ENCODE data around the gene CHST11.
A peak's percentile ranks its signal among the peaks of the same experiment; 100 is the strongest.

Gene CHST11

DNA sequence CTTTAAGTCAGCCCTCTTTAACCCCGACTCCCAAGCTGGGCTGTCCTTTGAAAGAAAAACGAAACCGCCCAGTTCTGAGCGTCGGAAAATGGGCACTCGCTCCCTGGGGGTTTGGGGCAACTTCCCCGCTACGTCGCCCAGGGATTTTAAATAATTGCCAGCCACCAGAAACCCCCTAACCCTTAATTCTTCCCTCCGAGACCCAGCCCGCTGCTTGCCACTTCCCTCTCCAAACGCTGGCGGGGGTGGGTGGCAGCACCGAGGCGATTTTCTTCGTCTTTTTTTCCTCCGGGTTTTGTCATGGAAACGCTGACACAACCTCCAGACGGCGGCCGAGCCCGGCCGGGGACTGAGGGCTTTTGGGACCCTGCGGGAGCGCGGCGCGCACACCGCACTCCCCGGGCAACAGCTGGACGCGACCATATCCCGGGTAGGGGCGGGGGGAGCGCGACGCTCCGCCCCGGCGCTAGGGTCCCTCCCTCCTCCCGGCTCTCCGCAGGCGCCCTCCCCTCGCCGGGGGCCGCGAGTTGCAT, at the start of gene CHST11:
TSS of gene CHST11 (plus strand) at position 532 of the 533 bp plus-strand sequence.
- DNase-seq, result peak; percentile 87

DNA sequence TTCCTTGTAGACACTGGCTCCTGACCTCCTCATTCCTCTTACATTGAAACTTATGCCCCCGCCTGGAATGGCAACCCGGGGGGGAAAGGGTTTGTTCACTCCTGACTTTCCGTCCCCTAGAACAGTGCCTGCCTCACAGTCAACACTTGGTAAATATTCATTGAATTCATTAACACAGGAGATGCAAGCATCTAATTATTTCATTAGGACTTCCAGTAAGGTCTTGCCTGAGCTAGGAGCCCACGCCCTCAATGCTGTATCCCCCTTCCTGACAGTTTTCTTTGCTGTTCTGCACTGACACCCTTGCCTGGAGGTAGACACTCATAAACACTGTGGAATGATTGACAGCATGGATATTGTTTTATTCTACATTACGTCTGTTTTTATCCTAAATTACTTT, 49.3 kb upstream of the CHST11 start:
- no peak for DNase-seq

DNA sequence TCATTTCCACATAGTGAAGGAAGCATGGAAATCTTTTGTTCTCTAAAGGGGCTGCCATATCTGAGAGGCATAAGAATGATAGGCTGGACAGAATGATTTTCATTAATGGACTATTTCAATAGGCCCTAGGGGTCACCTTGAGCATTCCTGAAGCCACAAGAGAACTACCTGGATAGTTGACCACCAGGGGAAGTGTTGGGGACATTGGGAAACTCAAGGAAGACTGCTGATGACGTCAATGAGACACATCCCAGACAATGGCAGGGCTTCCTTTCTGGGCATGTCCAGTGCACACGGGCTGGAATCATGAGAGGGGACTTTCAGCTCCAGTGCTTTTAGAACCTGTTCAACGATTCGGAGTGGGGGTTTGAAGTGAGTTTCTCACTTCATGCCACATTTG, 48.8 kb upstream of the CHST11 start:
- DNase-seq, result no peak

DNA sequence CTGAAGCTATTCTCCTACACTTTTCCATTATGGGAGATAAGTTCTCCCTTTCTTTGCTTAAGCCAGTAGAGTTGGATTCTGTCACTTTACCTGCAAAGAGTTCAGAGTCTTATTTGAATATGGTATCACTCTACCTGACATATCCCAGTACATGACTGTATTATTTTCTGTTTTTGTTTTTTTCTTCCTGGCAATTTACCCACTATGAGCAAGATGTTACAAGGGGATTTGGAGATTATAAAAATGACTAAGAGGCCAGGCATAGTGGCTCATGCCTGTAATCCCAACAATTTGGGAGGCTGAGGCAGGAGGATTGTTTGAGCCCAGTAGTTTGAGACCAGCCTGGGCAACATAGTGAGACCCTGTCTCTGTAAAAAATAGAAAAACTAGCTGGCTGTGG, 46.4 kb upstream of the CHST11 start:
- no peak for DNase-seq

DNA sequence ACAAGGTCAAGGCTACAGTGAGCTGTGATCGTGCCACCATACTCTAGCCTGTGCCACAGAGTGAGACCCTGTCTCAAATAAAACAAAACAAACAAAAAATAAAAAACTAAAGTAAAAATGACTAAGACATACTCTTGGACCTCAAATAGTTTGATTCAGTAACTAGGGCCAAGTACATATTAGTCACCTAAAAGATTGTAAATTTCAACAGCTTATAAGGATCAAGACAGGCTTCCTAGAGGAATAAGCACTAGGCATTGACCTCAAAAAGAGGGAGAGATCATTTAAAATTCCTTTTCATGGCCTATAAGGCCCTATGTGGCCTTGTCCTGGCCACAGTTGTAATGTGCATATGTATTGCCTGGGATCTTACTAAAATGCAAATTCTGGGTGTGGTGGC, 46.0 kb upstream of the CHST11 start:
- no peak for DNase-seq

DNA sequence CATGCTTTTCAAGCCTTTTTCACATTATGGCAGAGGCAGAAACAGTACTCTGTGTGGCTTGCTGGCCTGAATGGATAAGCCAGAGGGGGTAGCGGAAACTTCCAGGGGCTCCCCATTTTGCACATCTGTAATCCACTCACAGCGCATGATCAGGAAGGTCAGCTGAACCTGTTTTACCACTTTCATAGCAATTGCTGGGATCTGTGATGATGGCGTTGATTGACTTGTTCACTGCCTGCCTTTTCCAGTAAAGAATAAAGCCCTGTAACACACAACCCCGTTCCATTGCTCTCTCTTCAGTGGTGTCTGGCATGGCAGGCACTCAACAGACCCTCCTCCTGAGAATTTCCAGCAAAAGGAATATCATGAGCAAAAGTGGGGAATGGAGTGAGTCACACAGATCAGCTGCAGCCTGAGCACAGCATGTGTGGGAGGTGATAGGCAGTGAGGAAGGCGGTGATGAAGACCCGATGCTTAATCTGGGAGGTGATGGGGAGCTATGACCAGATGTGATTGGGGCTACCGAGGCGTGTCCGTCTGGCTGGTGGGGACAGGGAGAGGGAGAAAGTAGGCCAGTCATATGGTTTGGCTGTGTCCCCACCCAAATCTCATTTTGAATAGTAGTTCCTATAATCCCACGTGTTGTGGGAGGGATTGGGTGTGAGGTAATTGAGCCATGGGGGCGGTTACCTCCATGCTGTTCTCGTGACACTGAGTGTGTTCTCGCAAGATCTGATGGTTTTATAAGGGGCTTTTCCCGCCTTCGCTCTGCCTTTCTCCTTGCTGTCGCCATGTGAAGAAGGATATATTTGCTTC, 44.7 kb upstream of the CHST11 start:
- no peak for DNase-seq

DNA sequence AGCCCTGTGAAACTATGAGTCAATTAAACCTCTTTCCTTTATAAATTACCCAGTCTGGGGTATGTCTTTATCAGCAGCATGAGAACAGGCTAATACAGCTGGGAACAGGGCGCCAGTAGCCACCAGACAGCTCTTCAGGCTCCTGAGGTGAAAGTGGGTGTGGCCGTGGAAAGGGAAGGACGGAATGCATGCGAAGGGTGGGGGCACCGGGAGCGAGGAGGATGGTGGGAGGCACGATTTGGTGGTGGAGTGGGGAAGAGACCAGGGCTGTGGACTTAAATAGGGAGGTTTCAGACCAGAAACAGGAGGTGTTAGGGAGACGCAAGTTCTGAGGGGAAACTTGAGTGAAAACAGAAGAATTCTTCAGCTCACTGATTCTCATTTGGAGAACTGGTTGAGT, 44.1 kb upstream of the CHST11 start:
- no peak for DNase-seq

DNA sequence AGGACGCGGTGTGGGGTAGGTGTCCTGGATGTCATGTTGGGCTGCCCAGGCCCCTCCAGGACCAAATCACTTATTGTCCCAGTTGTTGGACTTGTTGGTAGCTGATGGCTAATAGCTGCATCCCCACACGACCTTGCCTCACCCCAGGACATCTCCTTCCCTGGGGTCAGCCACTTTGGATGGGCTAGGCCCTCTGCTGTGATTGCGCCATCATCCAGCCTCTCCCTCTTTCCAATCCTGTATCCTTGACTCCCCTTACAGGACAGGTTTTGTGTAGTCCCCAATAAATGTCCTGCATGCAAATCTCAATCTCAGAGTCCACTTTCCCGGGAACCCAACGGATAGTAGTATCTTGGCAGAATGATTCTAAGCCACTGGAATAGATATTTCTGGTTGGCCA, 43.4 kb upstream of the CHST11 start:
- no peak for DNase-seq

DNA sequence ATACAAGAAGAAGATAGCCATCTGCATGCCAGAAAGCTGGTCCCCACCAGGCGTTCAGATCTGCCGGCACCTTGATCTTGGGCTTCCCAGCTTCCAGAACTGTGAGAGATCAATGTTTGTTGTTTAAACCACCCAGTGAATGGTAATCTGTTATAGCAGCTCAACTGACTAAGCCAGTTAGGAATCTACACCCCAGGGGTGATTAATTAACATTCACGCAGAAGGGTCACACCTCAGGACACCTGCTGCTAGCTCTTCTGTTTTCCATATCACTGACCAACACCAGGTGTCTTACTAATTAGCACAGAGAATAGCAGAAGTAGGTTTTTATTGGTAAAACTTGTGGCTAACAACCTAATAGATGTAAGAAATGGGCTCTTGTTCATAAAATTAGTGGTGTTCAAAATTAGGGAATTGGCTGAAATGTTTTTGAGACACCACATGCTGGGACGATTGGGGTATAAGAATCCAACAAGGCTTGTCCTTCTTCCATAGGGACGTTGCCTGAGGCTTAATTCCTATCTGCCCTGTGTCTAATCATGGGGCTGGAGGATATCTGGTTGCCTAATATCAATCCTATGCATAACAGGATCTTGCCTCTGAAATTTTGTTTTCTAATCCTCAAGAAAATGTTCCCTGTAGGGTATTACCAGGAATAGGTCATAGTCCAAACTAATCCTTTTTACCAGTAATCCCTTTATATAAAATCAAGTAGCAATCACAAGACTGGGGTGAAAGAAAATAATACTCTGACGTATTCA, 42.0 kb upstream of the CHST11 start:
- DNase-seq, result no peak

DNA sequence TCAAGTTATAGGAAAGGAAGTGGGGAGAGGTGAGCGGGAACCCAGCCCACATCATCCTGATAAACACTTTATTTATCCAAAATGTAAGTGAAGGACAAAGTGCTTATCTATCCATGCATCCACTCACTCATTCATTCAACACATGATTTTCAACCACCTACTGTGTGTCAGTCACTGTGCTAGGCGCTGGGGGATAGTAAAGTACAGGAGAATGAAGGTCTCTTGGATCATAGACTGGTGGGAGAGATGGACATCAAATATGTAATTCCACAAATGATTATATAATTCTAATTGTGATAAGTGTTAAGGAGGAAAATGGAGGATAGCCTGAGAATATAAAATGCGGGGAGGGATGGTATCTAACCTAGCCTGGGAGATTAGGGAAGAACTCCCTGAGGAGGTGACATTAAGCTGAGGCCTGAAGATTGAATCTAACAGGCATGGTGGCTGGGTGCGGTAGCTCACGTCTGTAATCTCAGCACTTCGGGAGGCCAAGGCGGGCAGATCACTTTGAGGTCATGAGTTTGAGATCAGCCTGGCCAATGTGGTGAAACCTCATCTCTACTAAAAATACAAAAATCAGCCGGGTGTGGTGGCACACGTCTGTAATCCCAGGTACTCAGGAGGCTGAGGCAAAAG, 41.3 kb upstream of the CHST11 start:
- DNase-seq, result no peak

DNA sequence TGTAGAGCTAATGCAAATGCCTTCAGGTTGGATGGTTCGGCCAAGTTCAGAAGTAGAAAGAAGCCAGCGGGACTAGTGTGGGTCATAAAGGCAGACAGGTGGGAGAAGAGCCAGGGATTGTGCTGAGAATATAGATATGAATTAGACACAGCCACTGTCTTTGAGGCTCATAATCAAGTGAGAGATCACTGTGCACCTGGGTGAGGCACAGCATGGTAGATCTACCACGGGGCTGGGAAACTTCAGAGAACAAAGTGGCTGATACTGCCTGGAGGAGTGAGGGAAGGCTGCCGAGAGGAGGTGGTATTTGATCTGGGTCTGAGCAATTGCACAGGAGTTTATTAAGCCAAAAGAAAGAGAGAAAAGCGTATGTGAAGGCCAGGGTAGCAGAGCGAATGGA, 40.6 kb upstream of the CHST11 start:
- no peak for DNase-seq

DNA sequence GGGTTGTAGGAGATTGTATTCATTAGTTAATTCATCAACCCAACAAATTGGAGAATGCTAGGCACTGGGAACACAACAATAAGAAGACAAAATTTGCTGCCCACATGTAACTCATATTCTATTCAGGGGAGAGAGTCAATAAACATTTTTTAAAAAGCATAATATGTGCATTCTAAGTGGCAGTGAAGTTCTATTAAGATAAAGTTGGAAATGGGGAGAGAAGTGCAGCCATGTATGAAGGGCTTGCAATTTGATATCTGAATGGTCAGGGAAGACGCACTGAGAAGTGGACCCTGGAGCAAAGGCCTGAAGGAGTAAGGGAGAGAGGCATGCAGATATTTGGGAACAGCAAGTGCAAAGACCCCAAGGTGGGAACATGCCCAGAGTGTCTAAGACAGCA, 40.2 kb upstream of the CHST11 start:
- no peak for DNase-seq

DNA sequence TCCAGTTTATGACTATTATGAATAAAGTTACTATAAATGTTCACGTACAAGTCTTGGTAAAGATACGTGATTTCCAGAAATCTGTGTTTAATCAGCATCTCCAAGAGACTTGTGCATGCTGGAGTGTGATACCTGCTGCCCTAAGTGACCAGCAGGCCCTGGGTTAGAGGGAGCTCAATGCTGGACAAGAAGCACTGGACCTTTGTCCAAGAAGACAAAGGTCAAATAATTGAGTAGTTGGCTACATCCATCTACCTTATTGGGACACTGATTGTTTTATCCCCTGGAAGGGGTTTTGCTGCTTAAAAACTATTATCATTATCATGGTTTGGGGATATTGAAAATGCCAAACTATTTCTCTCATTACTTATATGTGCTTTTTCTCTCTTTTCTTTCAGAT, 37.0 kb upstream of the CHST11 start:
- DNase-seq, result no peak

DNA sequence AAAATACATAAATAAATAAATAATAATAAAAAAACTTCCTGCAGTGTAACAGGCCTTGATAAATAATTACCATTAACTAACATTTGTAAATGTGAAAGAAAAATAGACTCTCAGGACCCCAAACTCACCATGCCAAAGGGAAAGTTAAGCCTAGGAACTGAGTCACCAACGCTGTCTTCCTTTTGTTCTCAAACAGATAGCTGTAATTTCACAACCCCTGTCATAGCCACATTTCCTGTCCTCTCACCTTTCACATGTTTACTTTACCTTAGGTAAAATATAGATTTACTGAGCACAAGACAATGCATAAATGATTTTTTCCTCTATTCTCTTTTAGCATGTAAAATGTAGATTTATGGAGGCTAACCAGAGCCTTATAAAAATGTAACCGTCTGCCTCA, 35.9 kb upstream of the CHST11 start:
- no peak for DNase-seq

DNA sequence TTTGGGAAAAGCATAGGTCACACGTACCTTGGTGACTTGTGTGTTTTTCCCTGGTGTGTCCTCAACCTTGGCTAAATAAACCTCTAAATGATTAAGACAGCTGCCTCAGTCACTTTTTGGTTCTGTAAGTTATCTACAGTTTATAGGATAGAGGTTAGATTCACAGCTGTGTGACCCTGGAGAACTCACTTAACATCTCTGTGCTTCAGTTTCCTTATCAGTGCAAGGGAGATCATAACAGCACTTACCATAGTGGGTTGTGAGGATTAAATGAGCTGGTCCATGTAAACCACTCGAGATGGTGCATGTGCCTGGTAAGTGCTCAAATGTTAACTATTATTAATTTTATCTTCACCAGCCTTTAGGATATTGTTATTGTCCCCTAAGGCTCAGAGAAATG, 35.4 kb upstream of the CHST11 start:
- no peak for DNase-seq

DNA sequence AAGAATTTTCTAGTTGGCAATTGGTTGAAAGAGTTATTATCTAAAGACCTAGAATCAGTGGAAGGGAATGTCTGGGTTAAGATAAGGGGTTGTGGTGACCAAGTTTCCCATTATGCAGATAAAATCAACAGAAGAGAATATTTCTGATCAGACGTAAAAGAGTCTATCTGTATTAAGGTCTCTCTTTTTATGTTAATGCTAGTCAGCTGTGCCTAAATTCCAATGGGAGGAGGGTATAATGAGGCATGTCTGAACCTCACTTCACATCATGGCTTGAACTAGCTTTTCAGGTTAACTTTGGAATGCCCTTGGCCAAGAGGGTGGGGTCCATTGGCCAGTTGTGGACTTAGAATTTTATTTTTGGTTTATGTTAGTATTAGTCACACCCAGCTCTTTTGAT, 34.3 kb upstream of the CHST11 start:
- no peak for DNase-seq

DNA sequence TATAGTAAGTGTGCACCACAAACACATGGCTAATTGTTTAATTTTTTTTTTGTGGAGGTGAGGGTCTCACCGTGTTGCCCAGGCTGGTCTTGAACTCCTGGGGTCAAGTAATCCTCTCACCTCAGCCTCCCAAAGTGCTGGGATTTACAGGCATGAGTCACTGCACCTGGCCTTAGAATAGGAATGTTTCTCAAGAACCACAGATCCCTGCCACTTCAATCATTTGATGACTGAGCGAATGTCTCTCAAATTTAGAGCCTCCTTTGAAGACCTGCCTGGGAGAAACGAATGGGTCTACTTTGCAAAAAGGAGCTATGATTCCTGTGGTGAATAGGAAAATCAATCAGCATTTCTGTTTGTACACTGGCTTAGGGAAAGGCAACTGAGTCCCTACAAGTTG, 33.5 kb upstream of the CHST11 start:
- DNase-seq, result no peak

DNA sequence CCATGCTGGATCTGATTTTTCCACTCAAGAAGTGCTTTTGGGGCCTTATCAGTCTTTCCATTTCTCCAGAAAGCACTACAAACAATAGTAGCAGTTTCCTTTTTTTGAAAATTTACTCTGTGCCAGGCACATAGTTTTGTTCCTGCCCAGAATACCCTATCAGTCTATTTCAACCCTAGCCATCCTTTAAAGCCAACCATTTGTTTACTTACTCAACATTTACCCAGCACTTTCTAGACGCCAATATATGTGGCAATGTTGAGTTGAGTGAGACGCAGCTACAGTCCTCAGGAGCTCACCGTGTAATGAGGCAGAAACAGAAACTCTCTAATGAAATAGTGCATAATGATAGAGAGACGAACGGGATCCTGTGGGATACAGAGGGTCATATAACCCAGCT, 32.9 kb upstream of the CHST11 start:
- no peak for DNase-seq

DNA sequence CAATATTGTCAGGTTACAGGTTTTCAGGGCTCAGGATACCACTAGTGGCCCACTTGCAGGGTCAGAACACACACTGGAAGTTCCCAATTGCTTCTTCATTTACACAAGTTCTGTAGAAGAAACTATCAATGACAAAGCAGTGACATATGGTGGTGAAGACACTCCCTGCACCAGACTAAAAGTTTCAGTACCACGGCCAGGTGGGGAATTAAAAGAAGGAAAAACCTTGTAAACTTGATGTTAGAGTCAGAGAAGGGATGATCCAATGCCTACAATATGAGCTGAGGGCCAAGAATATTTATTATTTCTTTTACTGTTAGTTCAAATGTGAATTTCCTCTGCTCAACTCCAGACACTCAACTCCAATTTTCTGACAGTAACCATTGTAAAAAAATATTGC, 31.8 kb upstream of the CHST11 start:
- no peak for DNase-seq

DNA sequence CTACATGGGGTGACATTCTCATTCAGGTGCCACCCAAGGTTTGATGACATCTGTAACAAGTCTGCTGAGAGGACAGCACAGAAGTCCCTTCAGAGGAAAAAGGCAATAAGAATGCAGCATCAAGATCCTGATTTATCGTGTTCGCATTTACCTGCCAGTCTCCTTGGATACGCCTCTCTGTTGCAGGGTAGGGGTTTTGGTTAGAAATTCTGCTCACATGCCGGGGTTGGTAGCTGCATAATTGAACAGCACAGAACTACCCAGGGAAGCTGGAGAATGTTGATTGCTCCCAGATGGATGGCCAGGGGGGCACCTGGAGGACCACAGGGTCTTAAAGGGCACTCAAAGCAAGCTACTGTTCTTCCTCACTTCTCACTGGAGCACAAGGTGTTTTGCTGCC, 31.1 kb upstream of the CHST11 start:
- no peak for DNase-seq

DNA sequence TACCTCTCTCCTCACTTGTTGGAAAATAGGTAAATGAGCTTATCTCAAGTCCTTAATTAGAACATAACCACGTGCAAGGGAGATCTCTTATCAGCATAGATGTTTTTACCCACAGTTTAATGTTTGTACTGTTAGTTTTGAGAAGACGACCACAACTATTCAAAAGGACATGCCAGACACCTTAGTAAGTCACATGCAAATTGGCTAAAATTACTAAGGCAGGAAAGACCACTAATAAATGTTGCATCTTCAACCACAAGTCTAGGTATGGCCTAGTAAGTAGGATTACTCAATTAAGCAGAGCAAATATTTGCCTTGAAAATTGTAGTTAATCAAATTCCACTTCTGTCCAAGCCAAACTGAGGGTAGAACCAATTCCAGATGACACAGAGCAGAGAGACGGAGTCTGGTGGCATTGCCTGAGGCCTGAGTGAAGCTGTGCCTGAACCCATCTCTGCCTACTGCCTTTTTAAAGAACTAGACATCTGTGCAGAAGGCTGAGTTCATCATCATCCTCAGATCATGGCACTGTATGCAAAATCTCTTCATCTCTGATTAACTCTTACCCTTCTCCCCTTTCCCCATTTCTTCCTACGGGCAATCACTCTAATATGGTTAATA, 29.7 kb upstream of the CHST11 start:
- no peak for DNase-seq

DNA sequence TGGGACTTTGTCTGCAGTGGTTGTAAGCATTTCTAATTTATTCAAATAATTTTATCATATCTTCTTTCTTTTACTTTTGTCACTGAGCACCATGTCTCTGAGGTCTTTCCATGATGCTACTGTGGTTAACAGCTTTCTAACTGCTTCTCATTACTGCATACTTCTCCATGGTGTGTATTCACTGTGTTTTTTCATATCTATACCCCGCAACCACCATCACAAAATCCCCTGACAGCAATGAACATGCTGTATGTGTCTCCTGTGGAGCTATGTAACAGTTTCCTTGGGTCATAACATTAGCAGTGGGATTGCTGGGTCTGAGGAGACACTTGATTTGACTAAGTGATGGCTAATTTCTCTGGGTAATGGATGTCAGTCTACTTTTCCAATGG, 29.2 kb upstream of the CHST11 start:
- DNase-seq, result no peak

DNA sequence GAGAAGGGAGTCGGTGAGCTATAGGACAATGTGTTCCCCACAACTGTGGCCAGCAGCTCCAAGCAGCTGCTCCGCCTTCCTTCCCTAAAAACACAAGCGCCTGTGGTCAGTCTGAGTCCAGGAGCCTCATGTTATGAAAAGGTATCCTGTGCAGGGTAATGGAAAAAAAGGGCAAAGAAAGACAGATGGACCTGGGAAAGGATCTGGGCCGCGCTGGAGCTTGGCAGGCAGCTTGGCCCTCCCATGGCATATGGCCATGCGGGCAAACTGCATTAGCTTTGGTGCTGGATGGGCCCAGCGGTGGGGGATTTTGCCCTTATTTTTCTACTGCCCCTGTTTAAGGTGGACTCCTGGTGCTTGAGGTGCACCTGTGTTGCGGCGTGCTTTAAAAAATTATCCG, 23.7 kb upstream of the CHST11 start:
- DNase-seq, result no peak

All from activated CD8-positive, alpha-beta memory T cell treated with anti-CD3 and anti-CD28 coated beads, Interleukin-2, amount 50 U/mL, for 48 hours (primary cell).